Adrenal gland (tissue), 12 donors: Measurements from ENCODE around the gene CCDC9. TPM values are rescaled to one million over a fixed set of nuclear protein-coding genes. Genes with fewer than 3 reads are reported as not detected.
A peak's percentile ranks its signal among the peaks of the same experiment; 100 is the strongest.

Experiments used
- DNase-seq, 7 donors: peaks; one replicate each; pipeline ENCODE4 v3.0.0-alpha.2; 2019 to 2020
- H3K27ac ChIP-seq, 5 donors: fragments of 200-600 bp; sonication (generic) in 4 of 5; 1 replicate in 3 of 5; 2 replicates in 2 of 5; pipeline versions ENCODE4 v1.5.1 to v1.8.0; 2016 to 2020; ENCODE audit warnings: mild to moderate bottlenecking in 1 of 5
- H3K27me3 ChIP-seq: fragments of 200-600 bp; 2 replicates; pipeline ENCODE4 v1.8.0; 2021
- H3K36me3 ChIP-seq, 2 donors: fragments of 200-600 bp; replicated peaks in 1 of 2; 1 replicate in 1 of 2; 2 replicates in 1 of 2; pipeline versions ENCODE4 v1.5.1 to v1.8.0; 2018 to 2022
- H3K4me1 ChIP-seq, 2 donors: fragments of 200-600 bp; replicated peaks in 1 of 2; 1 replicate in 1 of 2; 2 replicates in 1 of 2; pipeline versions ENCODE4 v1.5.1 to v1.8.0; 2018 to 2021
- H3K4me3 ChIP-seq, 4 donors: fragments of 200-600 bp; sonication (generic) in 3 of 4; one replicate each; pipeline ENCODE4 v1.5.1; 2016 to 2018
- H3K9me3 ChIP-seq, 3 donors: fragments of 200-600 bp; sonication (generic) in 1 of 3; replicated peaks in 1 of 3; 1 replicate in 2 of 3; 2 replicates in 1 of 3; pipeline versions ENCODE4 v1.5.1 to v1.8.0; 2016 to 2021
- CTCF ChIP-seq, 6 experiments: fragments of 450-650 bp in 4 of 6; fragments of 200-600 bp in 2 of 6; sonication (generic) in 1 of 6; IDR thresholded peaks; 1 replicate in 5 of 6; 2 replicates in 1 of 6; pipeline versions ENCODE4 v1.5.1 to v1.8.0; 2016 to 2021; ENCODE audit warnings: antibody characterized with exemption in 6 of 6, mild to moderate bottlenecking in 2 of 6, moderate library complexity in 1 of 6
- POLR2A ChIP-seq, 2 donors: fragments of 450-650 bp; IDR thresholded peaks; one replicate each; pipeline ENCODE4 v1.6.1; 2017; ENCODE audit warnings: antibody characterized with exemption in 2 of 2, mild to moderate bottlenecking in 2 of 2, moderate library complexity in 1 of 2
- WGBS, 4 donors: extraction: QIAGEN DNeasy Blood & Tissue Kit in 2 of 4; methylation state at CpG; one replicate each; pipeline versions ENCODE4 v1.1.5 to v1.1.7; 2013 to 2017; 5-methylcytosine and 5-hydroxymethylcytosine counted together
- intact Hi-C, 2 donors: fragments of 100-400 bp; cut with DNase I; formaldehyde crosslinking; loops; one replicate each; pipeline versions ENCODE4 v1.14.1 to v1.15.0; 2022 to 2023
- polyA plus RNA-seq, 3 donors: library from polyadenylated mRNA; stranded (reverse); fragments of 200-250 nt in 2 of 3; fragments of 350-450 nt in 1 of 3; fragmentation: Illumina TruSeq in 1 of 3; extraction: RNeasy Lipid Tissue Mini Kit (QIAGEN cat#74804) in 1 of 3; gene quantifications; one replicate each; pipeline ENCODE4 v1.2.3, GENCODE V29; 2013 to 2014
- total RNA-seq, 9 donors: library from RNA; depleted of rRNA in 4 of 9; stranded (reverse); fragments of >200 nt in 4 of 9; fragments of 120-200 nt in 1 of 9; fragmentation: NEBNext Ultra II Directional in 1 of 9; extraction: Animal tissue kit (Norgen Biotek cat#: 25700) in 1 of 9; gene quantifications; one replicate each; pipeline versions ENCODE4 v1.1.0 to v1.2.4, GENCODE V29; 2013 to 2023
- donor health status: healthy with polysubstance abuse.
- donor health status: Bipolar disorder and iron deficiency.
- donor health status: DM: yes; HTN: yes; CAD: no.
- donor health status: DM: no; HTN: no; CAD: no.
- donor health status: DM: no; HTN: no; CAD: no.
- donor health status: DM: yes; HTN: yes; CAD: no.

The CCDC9 gene
- total and polyA plus RNA-seq, 12 donors: 6.0 to 86.5 (median 31.1) TPM

- Histone ChIP-seq H3K27ac (peak overlapping the region in 1 of 5 donors; percentile 13), H3K4me1 (peaks cover 3 to 8% of the 10 kb centered on the region in 2 donors), H3K4me3 (no peak overlapping the region), H3K9me3 (no peaks in the 10 kb centered on the region), H3K27me3 (no peaks in the 10 kb centered on the region), H3K36me3 (peaks cover 0 to 18% of the 10 kb centered on the region in 2 donors)
- peak; percentile 79 to 95 (median 89) for DNase-seq
- TF ChIP-seq POLR2A (IDR thresholded peaks at IDR 0.05): no peak
- TF ChIP-seq CTCF (IDR thresholded peaks at IDR 0.05): peak; percentile 74 to 93 (median 88)
- WGBS, 4 donors: 26 to 34% (median 31%) methylated on average over 16 to 19 of the region's 19 CpGs
- intact Hi-C loops: no loop called here
Measured at GRCh38 chr19:47210689-47211316, 45.5 kb upstream of the CCDC9 start.

GRCh38 chr19:47215581-47215980, 40.7 kb upstream of the CCDC9 start:
- TF ChIP-seq POLR2A (IDR thresholded peaks at IDR 0.05): no peak
- TF ChIP-seq CTCF (IDR thresholded peaks at IDR 0.05): no peak
- no peaks in the 10 kb centered on the region for H3K9me3 ChIP-seq
- H3K27me3 ChIP-seq: no peaks in the 10 kb centered on the region
- DNase-seq: no peak
- peaks cover 0 to 2% of the 10 kb centered on the region in 2 donors for H3K36me3 ChIP-seq
- no peak overlapping the region for H3K27ac ChIP-seq
- peaks cover 3 to 5% of the 10 kb centered on the region in 2 donors for H3K4me1 ChIP-seq
- intact Hi-C loops: no loop called here
- WGBS, 4 donors: 89 to 99% (median 97%) methylated on average over 5 of the region's 5 CpGs
- no peak overlapping the region for H3K4me3 ChIP-seq

- TF ChIP-seq POLR2A (IDR thresholded peaks at IDR 0.05): no peak
- TF ChIP-seq CTCF (IDR thresholded peaks at IDR 0.05): no peak
- Histone ChIP-seq H3K4me1 (peaks cover 1 to 6% of the 10 kb centered on the region in 2 donors), H3K27me3 (no peaks in the 10 kb centered on the region), H3K4me3 (no peak overlapping the region), H3K27ac (no peak overlapping the region), H3K9me3 (no peaks in the 10 kb centered on the region), H3K36me3 (peaks cover 0 to 20% of the 10 kb centered on the region in 2 donors)
- intact Hi-C loops: no loop called here
- 74 to 88% (median 85%) methylated on average over 11 to 33 of the region's 33 CpGs for WGBS, 4 donors
- DNase-seq: no peak
Measured at GRCh38 chr19:47221080-47221841, 35.1 kb upstream of the CCDC9 start.

- Histone ChIP-seq H3K36me3 (peaks cover 0 to 20% of the 10 kb centered on the region in 2 donors), H3K27me3 (no peaks in the 10 kb centered on the region), H3K27ac (no peak overlapping the region), H3K4me1 (peaks cover 8 to 12% of the 10 kb centered on the region in 2 donors), H3K4me3 (no peak overlapping the region), H3K9me3 (no peaks in the 10 kb centered on the region)
- 88 to 95% (median 92%) methylated on average over 9 to 11 of the region's 11 CpGs for WGBS, 4 donors
- TF ChIP-seq POLR2A (IDR thresholded peaks at IDR 0.05) (no peak), CTCF (IDR thresholded peaks at IDR 0.05) (no peak)
- DNase-seq: no peak
- intact Hi-C loops: no loop called here
Measured at GRCh38 chr19:47221890-47222289, 34.4 kb upstream of the CCDC9 start.
